HG03060 (cell line): ENCODE measurements around the gene ERBB4.

Experiments
- ATAC-seq: cut with Tn5 transposase; IDR thresholded peaks from one replicate; pipeline ENCODE4 v1.9.1; 2021; ENCODE audit warnings: low read depth, moderate number of reproducible peaks; ENCODE audit not compliant: unreplicated experiment

Gene ERBB4

GRCh38 chr2:211457325-211457724 lies 1081.3 kb downstream of the ERBB4 start:
- no peak for ATAC-seq

DNA sequence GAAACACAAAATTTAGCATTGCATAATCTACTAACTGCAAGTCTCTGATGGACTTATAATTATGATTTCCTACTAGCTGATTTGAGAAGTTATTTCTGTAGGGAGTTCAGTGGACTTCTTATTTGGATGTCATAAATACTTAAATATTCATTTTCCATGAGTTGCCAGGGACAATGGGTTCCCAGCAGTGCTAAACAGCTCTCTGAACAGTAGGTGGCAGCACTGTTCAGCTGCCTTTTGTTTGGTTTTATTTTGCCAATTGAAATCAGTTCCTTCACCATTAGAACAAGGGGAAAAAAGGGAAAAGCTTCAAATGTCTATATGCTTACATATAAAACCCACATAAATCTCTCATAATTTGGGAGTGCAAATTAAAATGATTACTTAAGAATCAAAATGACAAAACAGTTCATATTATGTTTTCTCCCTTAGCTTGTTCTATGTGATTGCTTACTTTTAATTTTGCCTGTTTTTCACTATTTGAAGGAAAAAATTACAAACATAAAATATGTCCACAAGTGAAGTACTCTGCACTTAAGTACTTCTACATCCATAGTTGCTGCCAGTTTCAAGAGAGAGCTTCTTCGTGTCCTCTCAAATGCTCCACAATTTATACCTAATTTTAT lies 1083.3 kb downstream of the ERBB4 start:
- ATAC-seq, result peak; percentile 57

- no peak for ATAC-seq
Observed at GRCh38 chr2:211454679-211455078, 1083.9 kb downstream of the ERBB4 start.

DNA sequence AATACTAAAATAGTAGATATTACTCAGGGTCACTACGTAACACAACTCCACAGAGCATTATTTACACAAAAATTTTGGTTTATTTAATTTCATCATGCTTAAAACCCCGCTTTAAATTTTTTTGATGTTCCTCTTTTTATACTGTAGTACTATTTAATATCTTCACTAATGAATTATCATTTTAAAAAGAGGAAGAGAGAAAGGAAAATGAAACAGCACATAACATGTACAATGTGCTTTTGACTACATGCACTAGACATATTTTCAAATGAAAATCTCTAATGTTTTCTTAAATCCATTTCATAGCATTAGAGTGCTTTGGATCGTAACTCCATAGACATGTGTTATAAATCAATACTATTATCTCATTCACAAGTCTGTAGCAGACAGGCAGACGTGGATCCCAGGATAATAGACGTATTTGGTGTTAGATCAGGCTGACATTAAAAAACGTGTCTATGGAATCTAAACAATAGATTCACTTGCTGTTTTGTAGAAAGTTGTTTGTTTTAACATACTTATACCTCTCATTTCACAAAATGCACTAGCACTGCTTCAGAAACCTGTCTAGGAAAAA lies 1085.2 kb downstream of the ERBB4 start:
- no peak for ATAC-seq

DNA sequence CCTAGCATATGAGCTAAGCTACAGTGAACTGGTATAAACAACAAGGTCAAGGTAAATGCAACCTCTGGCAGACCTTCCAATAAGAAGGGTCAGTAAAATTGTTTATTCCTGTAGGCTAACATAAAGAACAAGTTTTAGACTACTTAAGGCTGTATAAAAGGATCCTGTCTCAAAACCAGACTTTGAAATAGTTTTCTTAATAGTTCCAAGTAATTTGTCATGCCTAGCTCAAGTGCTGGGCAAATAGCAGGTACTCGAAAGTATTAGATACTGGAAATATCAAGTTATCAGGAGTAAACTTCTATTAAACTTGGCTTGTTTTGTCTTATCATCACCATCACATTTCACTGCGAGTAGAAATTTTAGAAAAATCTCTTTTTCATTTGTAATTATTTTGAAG lies 1087.0 kb downstream of the ERBB4 start:
- no peak for ATAC-seq

DNA sequence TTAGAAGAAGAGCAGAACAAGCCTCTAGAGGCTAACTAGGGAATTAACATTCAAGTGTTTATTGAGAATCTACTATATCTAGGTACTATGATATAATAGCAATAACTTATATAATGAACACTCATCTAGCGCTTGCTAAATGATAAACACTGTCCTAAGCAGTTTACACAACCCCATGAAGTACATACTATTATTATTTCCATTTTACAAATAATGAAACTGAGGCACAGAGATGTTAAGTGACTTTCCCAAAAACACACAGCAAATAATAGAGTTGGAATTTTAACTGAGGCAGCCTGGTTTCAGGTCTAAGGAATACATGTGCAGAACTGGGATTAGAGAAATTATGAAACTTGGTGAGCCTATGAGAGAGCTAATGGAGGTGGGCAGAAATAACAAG lies 1088.8 kb downstream of the ERBB4 start:
- ATAC-seq, result no peak

- ATAC-seq, result no peak
Observed at GRCh38 chr2:211447548-211447947, 1091.1 kb downstream of the ERBB4 start.

- ATAC-seq, result no peak
Observed at GRCh38 chr2:211440107-211440506, 1098.5 kb downstream of the ERBB4 start.

DNA sequence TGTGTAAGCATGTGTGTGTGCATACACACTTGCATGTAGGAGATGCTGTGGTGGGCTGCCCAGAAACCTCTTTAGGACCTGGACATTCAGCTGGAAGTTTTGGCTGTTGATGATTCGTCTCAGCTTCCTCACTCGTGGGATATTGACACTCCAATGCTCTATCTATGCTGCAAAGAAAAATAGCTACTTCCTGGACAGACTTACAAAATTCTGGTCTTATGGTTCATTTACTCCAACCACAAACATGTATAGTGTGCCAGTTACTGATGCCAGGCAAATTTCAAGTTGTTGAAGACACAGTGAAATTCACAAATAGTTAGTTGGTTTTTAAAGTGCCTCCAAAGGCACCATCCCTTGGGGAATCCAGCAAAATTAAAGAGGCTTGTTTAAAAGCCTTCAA lies 1099.6 kb downstream of the ERBB4 start:
- ATAC-seq, result no peak

- no peak for ATAC-seq
Observed at GRCh38 chr2:211437396-211437795, 1101.2 kb downstream of the ERBB4 start.

DNA sequence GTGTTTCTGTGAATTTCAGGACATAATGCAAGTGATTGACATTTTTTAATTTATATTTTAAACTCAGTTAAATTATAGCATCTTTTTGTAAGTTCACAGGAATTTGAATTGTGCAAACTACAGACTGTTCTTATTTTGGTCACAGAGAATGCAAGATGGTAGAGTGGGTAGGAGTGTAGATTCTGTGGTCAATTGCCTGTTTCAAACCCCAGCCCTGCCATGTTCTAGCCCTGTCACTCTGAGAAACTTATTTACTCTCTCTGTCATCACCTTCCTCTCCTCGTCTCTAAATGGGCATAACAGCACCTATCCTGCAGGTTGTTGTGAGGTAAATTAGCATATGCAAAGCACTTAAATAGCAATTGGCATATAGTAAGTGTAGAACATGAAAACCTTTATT lies 1102.4 kb downstream of the ERBB4 start:
- ATAC-seq, result no peak

DNA sequence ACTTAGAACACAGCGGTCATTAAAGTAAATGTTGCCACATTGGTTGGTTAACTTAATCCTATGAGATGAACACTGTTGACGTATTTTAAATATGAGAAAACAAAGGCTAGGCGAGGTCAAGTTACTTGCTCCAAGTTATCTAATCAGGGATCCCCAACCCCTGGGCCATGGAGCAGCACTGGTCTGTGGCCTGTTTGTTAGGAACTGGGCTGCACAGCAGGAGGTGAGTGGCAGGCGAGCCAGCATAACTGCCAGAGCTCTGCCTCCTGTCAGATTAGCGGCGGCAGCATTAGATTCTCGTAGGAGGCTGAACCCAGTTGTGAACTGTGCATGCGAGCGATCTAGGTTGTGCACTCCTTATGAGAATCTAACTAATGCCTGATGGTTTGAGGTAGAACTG lies 1103.3 kb downstream of the ERBB4 start:
- no peak for ATAC-seq

DNA sequence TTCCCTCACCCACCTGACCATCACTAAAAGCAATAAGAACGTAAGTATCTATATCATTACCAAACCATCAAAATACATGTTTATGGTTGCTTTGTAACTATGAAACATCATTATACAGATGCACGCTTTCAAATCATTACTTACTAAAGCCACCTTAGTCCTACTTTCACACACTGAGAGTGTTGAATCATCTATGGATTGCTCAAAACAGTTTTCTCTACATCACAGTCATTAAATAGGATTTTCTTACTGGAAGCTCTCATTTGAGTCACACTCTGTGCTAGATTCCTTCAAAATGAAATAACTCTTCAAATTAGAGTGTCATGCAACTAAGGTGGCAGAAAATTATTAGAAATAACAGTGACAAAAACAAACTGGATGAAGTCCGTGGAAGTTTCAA lies 1103.8 kb downstream of the ERBB4 start:
- ATAC-seq, result no peak

DNA sequence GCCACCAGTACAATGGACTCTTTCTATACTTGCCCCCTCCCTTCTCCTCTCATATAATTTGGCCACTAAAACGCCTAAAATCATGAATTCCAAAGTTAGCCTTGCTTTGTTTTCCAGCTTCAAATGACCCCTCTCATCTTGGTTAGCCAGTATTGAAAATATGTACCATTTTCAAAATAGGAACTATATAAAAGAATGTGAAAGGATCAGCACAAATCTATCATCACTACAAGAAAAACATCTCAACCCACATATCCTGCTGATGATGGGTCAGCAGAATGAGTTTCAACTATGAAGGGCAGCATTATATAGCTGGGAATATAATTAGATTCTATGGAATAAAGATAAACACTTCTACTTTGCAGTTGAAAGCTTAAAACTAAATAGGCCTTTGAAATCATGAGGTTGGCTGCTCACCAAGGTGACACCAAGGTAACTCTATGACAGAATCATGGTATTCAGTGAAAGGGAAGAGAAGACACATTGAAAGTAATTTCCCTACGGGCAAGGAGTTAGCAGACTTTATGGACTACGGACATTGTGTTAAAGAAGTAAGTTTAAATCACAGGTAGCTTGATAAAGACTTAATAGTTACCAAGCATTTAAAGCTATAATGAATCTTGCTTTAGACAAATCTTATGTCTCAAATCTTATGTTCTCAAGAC lies 1109.2 kb downstream of the ERBB4 start:
- ATAC-seq, result no peak

DNA sequence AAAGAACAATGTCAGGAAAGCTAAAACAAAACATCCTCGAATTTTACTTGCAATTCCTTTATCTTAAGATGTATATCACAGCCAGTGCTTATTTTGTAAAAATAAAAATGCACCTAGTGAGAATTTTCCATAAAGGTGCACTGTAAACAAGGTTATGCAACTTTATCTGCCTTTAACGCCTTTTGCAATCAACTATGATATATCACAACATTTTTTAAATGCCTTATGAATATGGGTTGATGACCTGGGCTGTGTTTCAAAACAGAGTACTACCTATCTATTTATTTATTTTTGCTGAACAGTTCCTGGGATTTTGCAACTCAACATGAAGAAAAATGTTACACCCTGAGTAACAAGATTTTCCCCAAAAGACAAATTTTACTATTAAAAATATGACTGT lies 1112.4 kb downstream of the ERBB4 start:
- ATAC-seq, result no peak

DNA sequence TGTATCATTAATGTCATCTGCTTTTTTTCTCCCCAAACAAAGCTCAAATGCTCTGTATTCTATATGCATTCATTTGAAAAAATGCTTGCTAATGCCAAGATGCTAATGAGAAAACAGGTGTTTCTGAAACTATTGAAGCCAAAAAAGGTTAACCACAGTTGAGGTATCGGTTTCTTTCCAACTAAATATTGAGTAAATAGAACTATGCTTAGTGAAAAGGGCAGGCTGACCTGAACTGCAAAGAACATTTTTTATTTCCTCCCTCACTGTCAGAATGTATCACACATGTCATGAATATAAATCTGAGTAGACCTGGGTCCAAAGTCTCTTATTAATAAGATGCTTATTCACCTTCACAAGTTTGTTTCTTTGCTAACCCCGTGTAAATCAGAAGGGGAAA lies 1115.6 kb downstream of the ERBB4 start:
- peak; percentile 66 for ATAC-seq

DNA sequence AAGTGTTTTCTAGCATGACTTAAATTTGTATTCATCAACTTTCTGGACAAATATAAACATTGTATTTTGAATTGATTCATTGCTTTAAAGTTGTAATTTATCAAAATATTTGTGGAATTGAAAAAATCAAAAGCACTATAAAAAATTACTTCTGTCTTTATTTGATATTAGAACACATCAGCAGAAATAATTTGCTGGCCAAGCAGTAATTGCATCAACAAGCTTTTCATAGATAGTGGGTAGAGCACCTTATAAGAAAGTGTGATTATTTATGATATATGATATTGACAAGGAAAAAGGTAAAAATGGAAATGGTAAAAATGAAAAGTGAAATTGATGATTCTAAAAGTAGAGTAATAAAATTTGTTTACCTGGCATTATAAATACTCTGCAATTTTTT lies 1121.1 kb downstream of the ERBB4 start:
- no peak for ATAC-seq

- no peak for ATAC-seq
Observed at GRCh38 chr2:211416373-211416772, 1122.2 kb downstream of the ERBB4 start.

DNA sequence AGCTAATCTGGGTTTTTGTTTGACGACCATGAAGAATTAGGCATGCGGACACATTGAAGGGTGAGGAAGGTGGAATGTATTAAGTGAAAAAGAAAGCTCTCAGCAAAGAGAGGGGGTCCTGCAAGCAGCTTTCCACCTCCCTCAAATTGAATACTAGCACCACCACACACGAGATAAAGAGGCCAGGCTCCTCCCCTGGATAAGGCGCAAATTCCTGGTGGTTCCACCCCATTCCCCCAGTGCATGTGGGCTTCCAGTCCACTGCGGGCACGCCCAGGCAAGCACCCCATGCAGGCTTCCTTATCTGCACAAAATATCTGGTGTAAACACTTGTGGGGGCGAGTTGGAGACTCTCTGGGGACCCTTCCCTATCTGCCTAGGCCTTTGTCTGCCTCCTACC lies 1124.9 kb downstream of the ERBB4 start:
- no peak for ATAC-seq

DNA sequence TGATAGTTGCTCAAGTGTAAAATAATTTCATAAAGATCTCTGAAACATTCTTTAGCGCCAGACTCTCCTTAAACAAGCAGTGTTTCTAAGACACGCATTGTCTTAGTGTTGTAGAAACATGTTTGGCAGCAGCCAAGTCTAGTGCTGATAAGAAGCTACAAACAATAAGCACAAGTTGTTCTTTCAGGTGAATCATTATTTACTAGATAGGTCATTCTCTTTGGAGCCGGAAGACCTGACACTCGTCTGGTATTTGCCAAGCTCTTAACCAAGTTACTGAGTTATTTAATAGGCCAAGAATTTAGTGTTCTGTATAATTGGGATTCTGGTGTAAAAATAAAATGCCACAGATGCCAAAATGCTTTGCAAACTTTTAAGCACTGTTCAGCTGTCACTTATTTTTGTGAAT lies 1130.1 kb downstream of the ERBB4 start:
- no peak for ATAC-seq

- ATAC-seq, result no peak
Observed at GRCh38 chr2:211407076-211407475, 1131.5 kb downstream of the ERBB4 start.

DNA sequence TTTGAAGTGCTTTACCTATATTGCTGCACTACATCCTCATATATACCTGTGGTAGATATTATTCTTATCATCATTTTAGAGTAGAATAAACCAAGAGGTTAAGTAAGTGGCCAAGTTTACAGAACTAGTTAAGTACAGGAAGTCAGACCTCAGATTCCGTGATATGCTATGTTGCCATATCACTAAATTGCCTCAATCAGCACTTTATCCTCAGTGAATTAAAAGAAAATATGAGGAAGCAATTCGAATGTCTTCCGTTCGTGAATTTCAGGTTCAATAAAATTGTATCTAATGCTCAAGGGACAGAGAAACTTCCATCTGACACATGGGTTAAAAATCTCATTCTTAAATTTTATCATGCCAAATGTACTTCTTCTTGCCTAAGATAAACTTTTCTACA lies 1133.6 kb downstream of the ERBB4 start:
- ATAC-seq, result no peak
